OCI-LY3 (cell line): ENCODE data around the gene EFNA5.

ENCODE experiments used
- CTCF ChIP-seq: fragments of 200-600, 300-600 bp; sonication (generic); IDR thresholded peaks from 2 replicates; pipeline ENCODE4 v1.5.1; 2014; ENCODE audit warnings: antibody characterized with exemption, low read length, low read depth
- EZH2phosphoT487 ChIP-seq: fragments of 200-600 bp; shearing (Covaris generic); IDR thresholded peaks from 2 replicates; pipeline ENCODE4 v1.6.1; 2018; ENCODE audit warnings: antibody characterized with exemption, mixed run types, low read depth

- TF ChIP-seq EZH2phosphoT487 (no peak), CTCF (no peak)
Observed at GRCh38 chr5:107415762-107416161, 255.0 kb downstream of the EFNA5 start.
